Astrocyte (in vitro differentiated cells and primary cell): Measurements from ENCODE around the gene CEACAM18.

Source experiments
- CTCF ChIP-seq: IDR thresholded peaks from 2 replicates; pipeline ENCODE4 v1.5.1; 2011; ENCODE audit warnings: low read depth, mild to moderate bottlenecking, inconsistent platforms, low read length, moderate library complexity; ENCODE audit not compliant: insufficient read depth
- EZH2 ChIP-seq: IDR thresholded peaks from 2 replicates; pipeline ENCODE4 v1.6.1; 2012; ENCODE audit warnings: mild to moderate bottlenecking, low read length, inconsistent platforms; ENCODE audit not compliant: insufficient read depth

GRCh38 chr19:51535535-51535934, 57.2 kb downstream of the CEACAM18 start:
- TF ChIP-seq CTCF (no peak), EZH2 (no peak)
